Choroid plexus epithelial cell (primary cell): ENCODE data around the gene C3orf38.
A peak's percentile ranks its signal among the peaks of the same experiment; 100 is the strongest.

Source experiments
- DNase-seq: peaks from one replicate; pipeline ENCODE4 v3.0.0-alpha.2; 2010; ENCODE audit warnings: low read depth
- H3K4me3 ChIP-seq: 2 replicates; pipeline ENCODE4 v1.5.1; 2011; ENCODE audit warnings: low read depth, mild to moderate bottlenecking, control low read depth, low read length, moderate library complexity
- TF ChIP-seq, protein P1 (sequence below): conservative IDR thresholded peaks from 2 replicates; pipeline ENCODE4 v1.5.1; 2011; ENCODE audit warnings: low read depth, mild to moderate bottlenecking, control low read depth, inconsistent platforms, low read length, moderate library complexity

The C3orf38 gene

DNA sequence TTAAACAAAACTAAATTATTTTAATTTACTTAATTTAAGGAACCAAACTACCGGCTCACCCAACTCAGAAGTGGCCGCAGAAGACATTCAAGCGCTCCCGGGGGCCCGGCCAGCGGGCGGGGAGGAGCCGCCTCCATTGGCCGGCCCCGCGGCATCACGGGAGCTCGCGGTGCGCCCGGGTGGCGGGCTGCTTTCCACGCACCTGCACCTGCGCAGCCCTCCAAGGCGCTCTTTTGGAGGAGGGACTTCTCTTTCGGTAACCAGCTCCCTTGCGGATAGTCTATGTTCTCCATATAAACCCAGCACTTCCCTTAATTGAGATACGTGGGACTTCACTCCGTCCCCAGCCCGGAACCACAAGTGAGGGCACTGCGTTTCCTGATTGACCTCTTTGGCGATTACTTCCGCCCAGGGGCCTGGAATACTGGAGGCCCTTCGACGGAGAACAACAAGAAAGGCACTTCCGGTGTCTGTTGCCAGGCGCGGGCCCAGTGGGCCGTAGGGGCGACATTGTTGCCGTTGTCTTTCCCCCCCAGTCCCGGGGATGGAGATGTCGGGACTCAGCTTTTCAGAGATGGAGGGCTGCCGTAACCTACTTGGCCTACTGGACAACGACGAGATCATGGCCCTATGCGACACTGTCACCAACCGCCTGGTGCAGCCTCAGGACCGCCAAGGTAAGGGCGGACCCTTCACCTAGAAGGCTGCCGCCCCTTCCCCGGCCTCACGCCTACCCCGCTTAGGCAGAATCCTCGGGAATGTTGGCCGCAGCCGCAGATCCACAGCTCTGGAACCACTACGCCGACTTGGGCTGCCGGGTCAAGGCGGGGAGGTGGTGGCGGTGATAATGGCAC is at the start of gene C3orf38:
Gene C3orf38, plus strand, starts transcription at position 451 of the 854 bp plus-strand sequence. Its CDS starts 94 bp downstream, at position 545.
- H3K4me3 ChIP-seq, result peak within 1 kb of the TSS; percentile 99
- TF ChIP-seq, protein P1, sequence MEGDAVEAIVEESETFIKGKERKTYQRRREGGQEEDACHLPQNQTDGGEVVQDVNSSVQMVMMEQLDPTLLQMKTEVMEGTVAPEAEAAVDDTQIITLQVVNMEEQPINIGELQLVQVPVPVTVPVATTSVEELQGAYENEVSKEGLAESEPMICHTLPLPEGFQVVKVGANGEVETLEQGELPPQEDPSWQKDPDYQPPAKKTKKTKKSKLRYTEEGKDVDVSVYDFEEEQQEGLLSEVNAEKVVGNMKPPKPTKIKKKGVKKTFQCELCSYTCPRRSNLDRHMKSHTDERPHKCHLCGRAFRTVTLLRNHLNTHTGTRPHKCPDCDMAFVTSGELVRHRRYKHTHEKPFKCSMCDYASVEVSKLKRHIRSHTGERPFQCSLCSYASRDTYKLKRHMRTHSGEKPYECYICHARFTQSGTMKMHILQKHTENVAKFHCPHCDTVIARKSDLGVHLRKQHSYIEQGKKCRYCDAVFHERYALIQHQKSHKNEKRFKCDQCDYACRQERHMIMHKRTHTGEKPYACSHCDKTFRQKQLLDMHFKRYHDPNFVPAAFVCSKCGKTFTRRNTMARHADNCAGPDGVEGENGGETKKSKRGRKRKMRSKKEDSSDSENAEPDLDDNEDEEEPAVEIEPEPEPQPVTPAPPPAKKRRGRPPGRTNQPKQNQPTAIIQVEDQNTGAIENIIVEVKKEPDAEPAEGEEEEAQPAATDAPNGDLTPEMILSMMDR, result no peak
- peak; percentile 93 for DNase-seq

DNA sequence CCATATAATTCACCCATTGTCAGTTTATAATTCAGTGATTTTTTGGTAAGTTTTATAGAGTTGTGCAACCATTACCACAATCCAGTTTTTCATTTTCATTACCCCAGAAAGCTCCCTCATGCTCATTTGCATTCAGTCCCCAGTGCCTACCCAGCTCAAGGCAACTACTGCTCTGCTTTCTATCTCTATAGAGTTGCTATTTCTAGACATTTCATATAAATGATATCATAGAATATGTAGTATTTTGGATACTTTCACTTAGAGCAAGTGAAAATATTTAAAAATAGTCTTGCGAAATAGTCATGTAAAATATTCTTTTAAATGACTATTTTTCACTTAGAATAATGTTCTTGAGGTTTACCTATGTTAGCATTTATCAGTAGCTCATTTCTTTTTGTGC is 48.6 kb upstream of the C3orf38 start:
- TF ChIP-seq, protein P1, result no peak
- no peak overlapping the region for H3K4me3 ChIP-seq
- peak; percentile 6 for DNase-seq

DNA sequence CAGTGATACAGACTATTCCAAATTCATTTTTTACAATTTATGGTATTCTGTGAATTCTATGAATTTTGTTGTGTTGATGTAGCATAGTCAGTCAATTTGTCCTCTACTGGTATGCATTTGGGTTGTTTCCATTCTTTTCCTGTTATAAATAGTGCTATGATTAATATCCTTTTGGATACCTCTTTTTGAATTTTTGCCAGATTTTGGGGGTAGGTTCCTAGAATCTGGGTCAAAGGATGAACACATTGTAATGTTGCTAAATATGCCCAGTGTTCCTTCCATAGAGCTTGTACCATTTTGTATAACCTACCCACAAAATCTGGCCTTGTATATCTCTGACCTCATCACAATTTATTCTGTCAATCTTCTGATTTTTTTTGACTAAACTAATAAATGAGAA is 44.4 kb upstream of the C3orf38 start:
- TF ChIP-seq, protein P1, result no peak
- DNase-seq, result peak; percentile 41
- H3K4me3 ChIP-seq, result no peak overlapping the region

DNA sequence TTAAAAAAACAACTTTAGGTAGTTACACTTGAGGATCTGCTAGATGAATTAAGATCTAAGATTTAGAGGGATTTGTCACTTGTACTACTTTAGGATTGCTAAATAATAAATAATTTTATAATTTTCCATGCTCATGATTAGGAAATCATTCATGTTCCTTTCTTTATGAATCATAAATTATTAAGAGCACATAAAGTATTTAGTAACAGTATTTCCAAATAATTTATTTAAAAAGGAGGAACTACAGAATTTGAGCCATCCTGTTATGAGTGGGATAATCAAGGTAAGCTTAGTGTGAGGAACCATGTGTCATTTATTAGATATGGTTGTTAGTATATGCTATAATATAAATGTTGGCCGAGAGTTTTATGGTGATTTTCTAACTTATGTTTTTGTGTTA is 37.5 kb upstream of the C3orf38 start:
- TF ChIP-seq, protein P1, result no peak
- no peak for DNase-seq
- no peak overlapping the region for H3K4me3 ChIP-seq

DNA sequence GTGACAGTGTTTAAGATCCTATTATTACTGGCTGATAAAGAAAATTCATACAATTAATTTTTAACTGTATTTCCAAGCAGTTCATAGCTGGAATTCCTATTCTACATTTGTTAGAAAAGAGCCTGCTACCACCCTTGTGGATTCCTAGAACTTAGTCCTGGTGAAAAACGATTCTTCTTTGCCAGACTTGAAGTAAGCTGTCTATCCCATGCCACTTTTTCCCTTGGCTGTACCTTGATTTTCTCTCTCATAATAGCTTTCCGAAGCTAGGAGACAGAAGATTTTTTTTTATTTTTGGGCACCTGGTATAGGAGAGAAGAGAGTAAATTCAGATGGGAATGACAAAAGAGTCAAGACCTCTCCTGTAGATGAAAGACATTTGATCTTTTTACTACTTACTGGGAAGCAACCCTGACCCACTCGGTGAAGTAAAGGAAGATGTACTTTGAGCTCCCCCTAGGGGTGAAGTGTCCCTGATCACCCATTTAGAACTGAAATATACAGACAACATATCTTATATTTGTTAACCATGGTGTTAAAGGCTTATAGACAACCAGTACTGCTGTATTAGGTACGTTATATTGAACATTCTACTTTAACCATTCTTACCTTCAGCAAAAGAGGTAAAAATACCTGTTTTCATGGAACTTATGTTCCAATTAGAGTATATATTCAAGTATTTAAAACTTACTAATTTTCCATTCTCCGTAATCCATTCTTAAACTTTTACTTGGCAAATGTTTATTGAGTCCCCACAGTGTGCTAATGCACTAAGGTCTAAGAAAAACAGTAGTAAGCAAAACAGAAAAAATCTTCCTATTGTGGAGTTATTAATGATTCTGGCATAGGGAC is 36.2 kb upstream of the C3orf38 start:
- DNase-seq, result peak; percentile 86
- TF ChIP-seq, protein P1, result peak; percentile 78
- H3K4me3 ChIP-seq, result no peak overlapping the region

DNA sequence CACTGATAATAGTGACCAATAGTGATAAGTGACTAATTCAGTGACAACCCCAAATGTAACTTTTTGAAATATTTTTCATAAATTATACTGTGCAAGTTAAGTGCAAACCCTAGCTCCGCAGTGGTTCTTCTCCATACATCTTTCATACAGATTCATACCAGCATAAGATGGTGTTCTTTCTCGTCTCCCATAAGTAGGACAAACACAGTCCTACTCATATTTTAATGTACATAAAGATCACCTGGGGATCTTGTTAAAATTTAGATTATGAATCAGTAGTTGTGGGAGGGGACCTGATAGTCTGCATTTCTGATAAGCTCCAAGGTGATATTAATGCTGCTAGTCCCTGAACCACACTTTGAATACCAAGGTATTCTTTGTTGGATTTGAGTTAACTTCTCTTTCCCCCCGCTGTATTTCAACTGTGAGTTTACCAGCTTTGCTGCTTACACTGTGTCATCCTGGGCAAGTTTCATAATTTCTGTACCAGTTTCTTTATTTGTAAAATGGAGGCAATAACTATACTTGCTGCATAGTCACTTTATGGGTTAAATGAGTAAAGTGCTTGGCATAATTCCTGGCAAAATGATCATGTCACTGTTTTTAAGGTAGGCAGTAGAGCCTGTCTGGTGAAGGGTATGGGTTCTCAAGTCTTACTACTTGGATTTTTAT is 34.7 kb upstream of the C3orf38 start:
- no peak for DNase-seq
- TF ChIP-seq, protein P1, result no peak
- H3K4me3 ChIP-seq, result no peak overlapping the region
